Amniotic stem cell (primary cell): Measurements from ENCODE around the gene PDIA5.
"Not testable (repeated sequence)": the region's sequence is repeated elsewhere in the genome, so short reads cannot be mapped to it uniquely, and the experiment has no call there.

ENCODE experiments used
- DNase-seq: peaks from one replicate; lab custom pipeline; 2025; lab: John Stamatoyannopoulos, UW

PDIA5 gene

DNA sequence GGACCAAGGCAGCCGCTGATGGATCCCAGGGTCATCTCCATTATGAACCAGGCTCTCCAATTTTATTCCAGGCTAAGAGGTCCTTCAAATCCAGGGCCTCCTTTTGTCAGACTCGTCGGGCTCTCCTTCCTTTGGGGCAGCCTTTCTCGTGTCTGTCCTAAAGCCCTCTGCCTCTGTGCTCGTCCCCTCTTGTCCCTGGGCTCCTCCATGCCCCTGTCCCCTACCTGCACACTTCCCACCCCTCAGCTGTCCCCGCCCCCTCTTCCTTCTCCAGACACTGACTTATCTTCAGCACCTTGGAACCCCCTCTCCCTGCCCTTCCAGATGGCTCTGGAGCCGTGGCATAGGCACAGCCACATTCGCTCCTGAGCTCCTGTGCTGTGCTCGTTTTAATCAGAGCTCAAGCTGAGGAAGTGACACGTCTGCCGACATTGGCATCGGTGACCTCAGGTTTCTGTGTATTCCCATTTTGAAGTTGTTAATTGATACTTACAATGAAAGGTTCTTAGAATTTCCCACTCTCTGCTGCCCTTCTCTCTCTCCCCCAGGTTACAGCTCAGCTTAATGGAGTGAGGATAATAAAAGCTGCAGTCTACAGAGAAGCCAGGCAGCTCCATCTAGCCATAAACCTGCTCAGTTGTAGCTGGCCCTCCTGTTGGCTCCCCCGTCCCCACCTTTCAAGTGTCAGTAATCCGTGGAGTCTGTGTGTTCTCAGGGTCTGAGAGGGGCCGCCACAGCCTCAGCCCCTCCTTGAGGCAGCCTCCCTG, 83.8 kb downstream of the PDIA5 start:
- DNase-seq, result no peak

DNA sequence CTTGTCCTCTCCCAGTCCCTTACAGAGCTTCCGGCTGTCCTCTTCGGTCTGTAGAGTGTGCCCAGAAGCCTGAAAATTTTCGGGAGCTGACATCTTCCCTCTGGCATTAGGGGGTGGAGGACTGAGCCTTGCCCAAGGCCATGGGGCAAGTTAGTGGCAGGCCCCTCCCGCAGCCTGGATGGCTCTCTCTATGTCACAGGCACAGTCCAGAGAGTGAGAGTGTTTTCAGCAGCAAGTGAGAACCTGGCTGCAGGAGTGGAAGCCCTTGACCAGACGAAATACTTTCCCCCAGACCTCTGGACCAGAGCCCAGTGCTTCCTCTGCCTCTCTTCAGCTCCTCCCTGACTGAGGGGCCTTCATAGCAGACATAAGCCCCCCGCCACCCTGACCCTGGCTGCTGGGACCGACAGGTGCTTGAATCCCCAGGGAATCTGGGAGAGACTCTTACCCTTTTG, 84.5 kb downstream of the PDIA5 start:
- DNase-seq, result no peak

DNA sequence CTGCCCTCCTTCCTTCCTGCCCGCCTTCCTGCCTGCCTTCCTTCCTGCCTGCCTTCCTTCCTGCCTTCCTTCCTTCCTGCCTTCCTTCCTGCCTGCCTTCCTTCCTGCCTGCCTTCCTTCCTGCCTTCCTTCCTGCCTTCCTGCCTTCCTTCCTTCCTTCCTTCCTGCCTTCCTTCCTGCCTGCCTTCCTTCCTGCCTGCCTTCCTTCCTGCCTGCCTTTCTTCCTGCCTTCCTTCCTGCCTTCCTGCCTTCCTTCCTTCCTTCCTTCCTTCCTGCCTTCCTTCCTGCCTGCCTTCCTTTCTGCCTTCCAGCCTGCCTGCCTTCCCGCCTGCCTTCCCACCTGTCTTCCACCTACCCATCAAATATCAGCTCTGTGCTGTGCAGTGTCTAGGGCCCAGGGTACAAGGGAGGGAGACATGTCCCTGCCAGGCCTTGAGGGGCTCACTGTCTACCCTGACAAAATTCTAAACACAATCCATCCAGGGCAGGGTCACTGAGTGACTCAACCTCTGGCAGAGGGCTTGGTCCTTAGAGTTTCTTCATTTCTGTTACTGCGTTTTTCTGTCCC, 85.1 kb downstream of the PDIA5 start:
- not testable (repeated sequence) for DNase-seq

DNA sequence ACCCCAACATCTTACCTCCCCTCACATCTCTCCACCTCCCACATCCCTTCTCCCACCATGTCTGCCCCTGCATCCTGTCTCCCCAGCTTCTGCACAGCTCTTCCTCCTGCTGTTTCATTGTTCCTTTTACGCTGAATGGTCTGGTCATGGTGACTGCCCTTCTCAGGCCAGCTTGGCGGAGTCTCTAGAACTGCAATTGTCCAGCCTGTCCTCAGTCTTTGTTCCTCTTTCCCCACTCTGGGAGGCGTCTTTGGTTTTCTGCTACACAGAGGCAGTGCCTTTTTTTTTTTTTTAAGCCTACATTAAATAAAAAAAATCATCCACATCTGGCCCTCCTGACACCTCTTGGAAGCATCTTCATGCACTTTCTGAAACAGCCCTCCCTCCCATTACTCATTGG, 85.9 kb downstream of the PDIA5 start:
- no peak for DNase-seq

DNA sequence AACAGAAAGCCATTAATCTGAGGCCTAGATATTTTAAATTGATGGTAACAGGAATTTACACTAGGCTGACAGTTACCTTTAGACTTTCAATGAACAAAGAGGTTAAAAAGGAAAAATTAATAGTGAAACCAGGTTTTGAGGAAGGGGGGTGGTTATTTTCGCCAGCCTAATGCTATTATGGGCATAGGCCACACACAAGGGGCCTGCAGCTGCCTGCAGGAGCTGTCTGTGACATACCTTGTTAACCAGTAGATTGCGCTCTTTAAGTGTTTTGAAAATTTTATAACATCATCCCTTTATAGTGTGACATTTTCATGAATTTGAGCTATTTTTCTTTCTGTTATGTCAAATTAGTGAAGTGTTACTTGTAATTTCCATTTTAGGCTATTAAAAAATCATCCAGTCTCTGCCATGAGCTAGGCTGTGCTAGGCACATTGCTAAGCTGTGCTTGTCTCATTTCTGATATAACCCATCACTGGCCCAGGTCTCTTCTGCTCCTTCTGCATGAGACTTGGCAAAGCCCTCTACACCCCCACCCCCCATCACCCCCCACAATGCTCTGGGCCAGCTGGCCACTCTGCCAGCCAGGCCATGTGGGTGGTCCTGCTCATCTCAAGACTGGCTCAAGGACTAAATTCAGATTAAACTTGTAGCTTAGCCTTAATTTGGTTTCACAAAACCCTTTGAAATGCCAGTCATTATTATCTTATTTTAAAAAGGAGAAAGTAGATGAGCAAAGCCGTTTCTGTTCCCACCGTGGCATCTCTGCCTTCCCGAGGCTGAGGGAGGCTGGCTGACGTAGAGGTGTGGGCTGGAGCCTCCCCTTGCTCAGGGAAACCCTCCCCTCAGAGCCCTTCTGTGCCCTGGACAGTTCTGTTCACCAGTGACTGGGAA, 86.5 kb downstream of the PDIA5 start:
- DNase-seq, result no peak

DNA sequence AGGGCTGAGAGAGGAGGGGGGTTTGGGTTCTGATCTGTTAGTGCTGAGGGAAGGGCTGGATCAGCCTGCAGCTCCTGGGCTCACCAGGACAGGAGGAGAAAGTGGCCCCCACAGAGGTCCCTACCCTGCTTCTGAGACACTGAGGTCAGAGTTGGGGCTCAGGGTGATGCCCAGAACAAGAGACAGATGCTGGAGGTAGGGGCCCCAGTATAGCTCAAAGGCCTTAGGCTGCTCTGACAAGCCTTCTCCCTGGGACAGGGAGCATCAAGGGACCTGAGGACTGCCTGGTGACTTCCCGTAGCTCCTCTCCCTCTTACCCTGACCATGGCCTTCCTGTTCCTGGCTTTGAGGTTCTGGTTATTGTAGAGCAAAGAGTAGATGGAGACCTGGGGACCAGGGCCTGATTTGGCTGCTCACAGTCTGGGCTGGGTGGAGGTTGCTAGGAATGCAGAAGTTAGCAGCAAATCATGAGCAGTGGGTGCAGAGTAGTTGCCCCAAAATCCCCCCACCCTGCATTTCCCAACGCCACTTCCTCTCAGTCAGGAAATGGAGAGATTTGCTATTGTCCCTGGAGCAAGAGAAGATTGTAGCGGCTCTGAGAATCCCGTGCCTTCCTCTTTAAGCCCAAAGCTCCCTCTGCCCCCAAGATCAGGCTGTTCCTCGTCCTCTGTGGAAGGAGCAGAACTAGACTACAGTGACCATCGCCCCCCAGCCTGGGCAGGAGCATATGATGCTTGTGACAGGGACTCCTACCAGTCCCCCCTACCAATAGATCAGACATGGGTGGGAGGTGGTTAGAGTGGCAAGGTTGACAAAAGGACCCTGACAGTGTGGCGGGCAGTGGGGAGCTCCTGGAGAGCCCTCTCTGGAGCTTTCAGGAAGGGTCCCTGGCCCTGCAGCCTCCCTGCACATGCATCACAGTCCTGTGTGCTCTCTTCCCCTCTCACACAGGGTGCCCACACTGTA, 87.5 kb downstream of the PDIA5 start:
- DNase-seq, result no peak

DNA sequence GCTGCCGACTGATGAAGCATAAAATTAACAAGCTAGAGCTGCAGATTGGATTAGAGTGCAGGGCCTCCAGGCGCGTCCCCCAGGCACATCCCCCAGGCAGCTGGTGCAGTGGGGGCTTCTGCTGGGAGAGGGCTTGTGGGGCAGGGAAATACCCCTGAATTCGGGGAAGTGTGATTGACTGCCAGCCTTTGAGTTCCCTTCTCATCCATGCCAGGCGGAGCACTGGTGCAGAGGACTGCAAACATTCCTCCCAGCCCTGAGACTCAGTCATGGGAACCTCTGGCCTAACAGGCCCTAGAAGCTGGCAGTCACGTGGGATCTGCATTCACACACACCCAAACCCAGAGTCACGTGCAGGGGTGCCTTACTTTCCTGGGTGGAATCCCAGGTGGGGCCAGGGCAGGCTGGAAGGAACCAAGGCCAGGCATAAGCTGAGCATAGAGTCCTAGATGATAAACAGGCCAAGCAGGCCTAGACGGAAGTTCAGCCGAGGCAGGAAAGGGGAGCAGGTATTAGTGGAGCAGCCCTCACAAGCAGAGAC, 88.7 kb downstream of the PDIA5 start:
- DNase-seq, result no peak

DNA sequence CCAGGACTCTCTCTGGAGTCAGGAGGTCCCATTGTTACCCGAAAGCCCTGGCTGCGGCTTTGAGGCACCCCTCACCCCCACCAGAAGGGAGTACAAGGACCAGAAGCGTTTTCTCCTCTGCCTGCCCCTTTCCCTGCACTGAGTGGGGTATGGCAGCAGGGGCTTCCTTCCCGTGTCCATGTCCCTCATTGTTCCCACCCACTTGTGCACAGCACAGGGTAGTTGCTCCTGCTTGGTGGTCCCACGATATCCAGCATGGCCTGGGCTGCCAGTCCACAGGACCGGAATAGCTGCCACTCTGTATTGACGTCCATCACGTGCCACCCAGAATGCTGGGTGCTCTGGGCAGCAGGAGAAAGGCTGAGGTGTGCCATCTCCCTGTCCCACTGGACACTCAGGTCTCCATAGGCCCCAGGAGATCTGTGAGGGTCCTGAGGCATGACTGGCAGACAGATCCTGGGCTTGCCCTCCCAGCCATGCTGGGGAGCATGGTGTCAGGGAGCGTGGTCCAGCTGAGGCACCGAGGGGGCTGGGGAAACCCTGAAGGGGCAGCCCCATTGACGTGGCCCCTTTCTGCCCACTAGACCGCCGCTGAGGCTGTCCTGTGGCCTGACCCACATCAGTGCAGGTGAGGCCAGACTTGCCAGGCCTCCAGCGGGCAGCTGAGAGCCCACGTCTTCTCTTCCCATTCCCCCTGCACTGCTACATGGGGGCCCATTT, 89.6 kb downstream of the PDIA5 start:
- no peak for DNase-seq

DNA sequence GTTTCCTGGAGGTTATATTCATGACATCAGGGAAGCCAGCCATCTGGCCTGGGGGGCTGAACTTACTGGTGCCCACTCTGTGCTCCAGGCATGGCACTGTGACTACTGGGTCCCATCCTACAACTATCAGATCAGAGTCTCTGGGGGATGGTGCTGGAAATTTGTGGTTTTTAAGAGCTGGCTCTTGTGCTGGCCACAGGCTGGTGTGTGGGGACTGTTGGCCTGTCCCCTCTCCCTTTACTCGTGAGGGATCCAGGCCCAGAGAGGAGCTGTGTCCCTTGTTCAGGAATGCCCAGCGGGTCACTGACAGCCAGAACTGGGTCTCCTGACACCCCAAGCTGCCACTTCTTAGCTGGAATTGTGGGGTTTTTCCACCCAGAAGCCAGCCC, 90.4 kb downstream of the PDIA5 start:
- DNase-seq, result no peak

DNA sequence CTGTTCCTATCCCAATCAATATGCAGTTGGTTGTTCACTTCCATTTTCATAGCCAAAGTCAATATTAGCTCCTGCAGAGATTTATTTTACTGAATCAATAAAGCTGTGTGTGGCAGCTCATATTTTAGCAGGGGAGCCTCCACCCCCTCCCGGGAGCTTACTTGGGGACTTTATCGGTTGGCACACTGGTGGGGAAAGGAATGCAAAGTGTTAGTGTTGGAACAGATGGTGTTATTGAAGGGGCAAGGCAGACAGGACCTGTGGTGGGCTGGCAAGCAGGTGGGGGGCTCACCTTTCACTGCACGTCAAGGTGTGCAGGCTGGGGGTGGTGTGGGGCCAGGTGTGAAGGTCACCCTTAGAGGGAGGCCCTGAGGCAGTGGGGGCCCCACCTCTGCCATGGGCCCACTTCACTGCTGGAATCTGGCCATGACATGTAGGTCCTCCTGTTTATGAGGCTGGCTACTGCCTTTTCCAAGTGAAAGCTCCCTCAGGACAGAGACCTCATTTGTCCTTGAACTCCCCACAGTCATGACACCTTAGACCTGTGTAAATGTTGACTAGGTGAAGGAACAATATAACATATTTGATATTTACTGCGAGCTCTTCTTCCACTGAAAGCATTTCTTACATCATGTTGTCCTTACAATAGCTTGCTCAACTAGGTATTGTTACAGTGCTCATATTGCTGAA, 90.9 kb downstream of the PDIA5 start:
- DNase-seq, result no peak

DNA sequence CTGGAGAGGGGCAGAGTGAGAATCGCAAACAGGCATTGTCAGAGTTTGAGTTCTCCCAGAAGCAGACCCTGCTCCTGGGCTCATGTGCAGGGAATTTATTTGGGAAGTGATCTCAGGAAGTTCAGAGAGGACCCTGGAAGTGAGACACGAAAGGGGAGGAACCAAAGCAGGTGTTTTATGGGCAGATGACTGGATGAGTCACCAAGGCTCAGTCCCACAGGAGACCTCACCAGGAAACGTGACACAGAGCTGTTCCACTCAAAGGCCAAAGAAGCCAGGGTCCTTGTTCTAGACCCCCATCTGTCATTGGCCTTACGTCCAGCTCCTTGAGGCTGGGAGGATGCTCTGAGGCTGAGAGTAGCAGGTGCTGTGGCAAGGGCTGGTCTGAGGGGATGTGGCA, 91.5 kb downstream of the PDIA5 start:
- DNase-seq, result no peak

DNA sequence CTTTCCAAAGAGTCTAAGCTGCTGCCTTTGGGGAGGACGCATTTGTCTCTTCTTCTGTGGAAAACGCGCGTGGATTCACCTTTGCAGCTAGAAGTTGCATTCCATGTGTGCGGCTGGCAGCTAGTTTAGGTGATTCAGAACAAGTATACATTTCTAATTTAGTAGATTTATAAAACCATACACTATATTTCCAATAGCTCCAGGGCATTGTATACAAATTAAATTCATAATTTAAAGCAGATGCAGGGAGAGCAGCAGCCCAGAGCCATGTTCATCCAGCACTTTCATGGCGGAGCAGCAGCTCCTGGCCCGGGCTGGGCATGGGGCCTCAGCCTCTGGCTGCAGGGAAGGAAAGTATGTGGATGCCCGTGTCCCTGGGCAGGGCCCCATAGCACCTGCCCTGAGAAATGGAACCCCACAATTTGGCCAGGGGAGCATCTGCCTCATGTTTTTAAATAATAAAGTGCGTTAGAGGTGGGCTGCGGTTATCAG, 92.1 kb downstream of the PDIA5 start:
- no peak for DNase-seq

DNA sequence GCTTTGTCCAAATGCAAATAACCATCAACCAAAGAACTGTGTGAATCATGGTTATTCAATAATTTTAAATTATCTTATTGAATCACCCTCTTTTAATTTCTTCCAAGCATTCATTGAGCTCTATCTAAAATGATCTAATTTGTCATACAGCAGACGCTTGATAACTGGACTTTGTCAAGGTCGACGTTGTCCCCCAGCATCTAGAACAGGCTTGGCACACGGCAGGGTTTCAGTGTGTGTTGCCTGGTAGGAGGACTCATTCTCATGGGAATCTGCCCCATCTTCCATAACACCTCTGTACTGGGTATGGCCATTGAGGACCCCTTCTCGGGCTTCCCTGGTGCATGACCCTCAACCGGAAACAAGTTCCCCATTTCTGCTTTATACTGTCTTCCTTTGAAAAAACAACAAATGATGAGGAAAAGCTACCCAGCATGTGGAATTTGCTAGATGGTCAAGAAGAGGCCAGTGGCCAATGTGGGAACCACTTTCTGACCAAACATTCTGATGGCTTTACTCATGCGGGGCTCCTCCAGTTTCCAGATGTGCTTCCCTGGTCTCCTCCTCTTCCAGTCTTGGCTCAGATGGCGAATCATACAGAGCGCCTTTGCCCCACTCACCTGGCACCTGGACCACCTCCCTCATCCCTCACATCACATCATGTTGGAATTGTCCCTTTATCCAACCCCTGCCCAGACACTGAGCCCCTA, 93.3 kb downstream of the PDIA5 start:
- no peak for DNase-seq

DNA sequence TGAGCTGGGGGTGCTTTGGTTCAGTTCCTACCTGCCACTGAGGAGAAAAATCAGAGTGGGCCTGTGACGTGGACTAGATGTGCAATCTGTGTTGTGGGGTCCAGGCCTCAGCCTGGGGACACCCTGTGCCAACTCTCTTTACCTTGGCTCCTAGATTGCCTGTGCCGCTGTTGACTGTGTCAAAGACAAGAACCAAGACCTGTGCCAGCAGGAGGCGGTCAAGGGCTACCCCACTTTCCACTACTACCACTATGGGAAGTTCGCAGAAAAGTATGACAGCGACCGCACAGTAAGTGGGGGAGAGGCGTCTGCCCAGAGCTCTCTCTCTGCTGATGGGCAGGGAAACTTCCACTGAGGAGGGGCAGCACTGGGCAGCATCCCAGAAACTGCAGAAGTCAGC, 94.3 kb downstream of the PDIA5 start:
- no peak for DNase-seq

DNA sequence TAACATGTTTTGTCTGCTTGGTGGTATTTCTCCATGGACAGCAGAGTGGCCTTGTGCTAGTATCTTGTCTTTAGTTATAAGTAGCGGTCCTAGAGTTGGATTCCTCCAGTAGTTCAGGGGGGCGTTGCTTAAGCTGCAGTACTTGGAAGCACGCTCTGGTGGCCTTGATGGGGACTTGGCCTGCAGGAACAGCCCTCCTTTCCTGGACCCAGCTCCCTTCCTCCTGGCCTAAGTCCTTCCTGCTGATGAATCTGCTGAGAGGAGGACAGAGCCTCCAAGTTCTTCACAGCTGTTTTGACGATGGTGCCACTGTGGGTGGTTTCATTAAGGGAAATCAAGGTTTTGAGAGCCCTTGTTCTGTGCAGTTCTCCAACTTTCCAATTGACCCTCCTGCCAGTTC, 96.3 kb downstream of the PDIA5 start:
- no peak for DNase-seq

DNA sequence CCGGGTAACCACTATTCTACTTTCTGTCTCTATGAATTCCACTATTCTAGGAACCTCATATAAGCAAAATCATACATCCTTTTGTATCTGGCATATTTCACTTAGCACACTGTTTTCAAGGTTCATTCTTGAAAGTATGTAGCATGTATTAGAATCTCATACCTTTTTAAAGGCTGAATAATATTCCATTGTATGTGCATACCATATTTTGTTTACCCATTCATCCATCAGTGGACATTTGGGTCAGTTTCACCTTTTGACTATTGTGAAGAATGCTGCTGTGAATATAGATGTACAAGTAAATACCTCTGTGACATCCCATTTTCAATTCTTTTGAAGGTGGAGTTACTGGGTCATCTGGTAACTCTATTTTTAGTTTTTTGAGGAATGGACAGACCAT, 98.3 kb downstream of the PDIA5 start:
- DNase-seq, result no peak

DNA sequence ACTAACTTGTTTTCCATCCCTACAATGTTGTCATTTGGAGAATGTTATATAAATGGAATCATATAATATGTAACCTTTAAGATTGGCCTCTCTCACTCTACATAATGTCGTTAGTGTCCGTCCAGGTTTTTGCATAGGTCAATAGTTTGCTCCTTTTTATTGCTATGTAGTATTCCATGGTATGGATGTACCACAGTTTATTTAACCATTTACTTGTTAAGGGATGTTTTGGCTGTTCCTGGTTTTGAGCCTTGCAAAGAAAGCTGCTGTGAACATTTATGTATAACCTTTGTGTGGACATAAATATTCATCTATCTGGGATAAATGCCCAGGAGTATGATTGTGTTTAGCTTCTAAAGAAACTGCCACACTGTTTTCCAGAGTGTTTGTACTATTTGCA, 100.9 kb downstream of the PDIA5 start:
- no peak for DNase-seq

DNA sequence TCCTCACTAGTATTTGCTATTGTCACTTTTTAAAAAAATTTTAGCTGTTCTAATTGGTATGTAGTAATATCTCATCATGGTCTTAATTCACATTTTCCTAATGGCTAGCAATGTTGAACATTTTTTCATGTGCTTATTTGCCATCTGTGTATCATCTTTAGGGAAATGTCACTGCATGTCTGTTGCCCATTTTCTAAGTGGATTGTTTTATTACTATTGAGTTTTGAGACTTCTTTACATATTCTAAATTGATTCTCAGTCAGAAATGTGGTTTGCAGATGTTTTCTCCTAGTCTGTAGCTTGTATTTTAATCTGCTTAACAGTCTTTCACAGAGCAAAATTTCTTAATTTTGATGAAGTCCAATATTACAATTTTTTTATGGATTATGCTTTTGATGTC, 101.3 kb downstream of the PDIA5 start:
- no peak for DNase-seq

DNA sequence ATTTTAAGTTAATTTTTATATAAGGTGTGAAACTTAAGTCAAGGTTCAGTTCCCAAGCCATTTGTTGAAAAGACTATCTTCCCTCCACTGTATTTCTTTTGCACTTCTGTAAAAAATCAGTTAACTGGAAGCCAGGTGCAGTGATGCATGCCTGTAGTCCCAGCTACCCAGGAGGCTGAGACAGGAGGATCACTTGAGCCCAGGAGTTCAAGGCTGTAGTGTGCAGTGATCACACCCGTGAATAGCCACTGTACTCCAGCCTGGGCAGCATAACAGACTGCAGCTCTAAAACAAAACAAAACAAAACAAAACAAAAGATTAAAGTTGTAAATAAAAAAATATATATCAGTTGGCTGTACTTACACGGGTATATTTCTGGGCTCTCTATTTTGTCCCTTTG, 101.8 kb downstream of the PDIA5 start:
- DNase-seq, result no peak
